Endothelial cell of umbilical vein (primary cell): Measurements from ENCODE around the gene UNC93B1.

Experiments used
- EZH2 ChIP-seq: IDR thresholded peaks from 2 replicates; pipeline ENCODE4 v1.6.1; 2012; ENCODE audit warnings: borderline replicate concordance, low read depth, mild to moderate bottlenecking, moderate library complexity, low read length, inconsistent platforms; ENCODE audit not compliant: severe bottlenecking
- FOS ChIP-seq: IDR thresholded peaks from 2 replicates; pipeline ENCODE4 v1.6.1; 2011; ENCODE audit warnings: mild to moderate bottlenecking, low read length, moderate library complexity, borderline replicate concordance; ENCODE audit not compliant: insufficient read depth
- GATA2 ChIP-seq: IDR thresholded peaks from 2 replicates; pipeline ENCODE4 v1.7.0; 2011; ENCODE audit warnings: low read depth, mild to moderate bottlenecking, moderate library complexity, mixed read lengths, low read length; ENCODE audit not compliant: insufficient read length, insufficient read depth
- JUN ChIP-seq: IDR thresholded peaks from 2 replicates; pipeline ENCODE4 v1.6.1; 2011; ENCODE audit warnings: borderline replicate concordance, low read depth; ENCODE audit not compliant: insufficient read length, insufficient read depth
- MYC ChIP-seq: IDR thresholded peaks from one replicate; pipeline ENCODE4 v1.6.1; 2011; ENCODE audit warnings: mild to moderate bottlenecking, low read depth, low read length
- POLR2A ChIP-seq: IDR thresholded peaks from 2 replicates; pipeline ENCODE4 v1.6.1; 2012; ENCODE audit warnings: low read depth, mild to moderate bottlenecking, control low read depth, low read length
- POLR2AphosphoS5 ChIP-seq: IDR thresholded peaks from 2 replicates; pipeline ENCODE4 v1.6.1; 2012; ENCODE audit warnings: low read depth, mild to moderate bottlenecking, control low read depth, low read length, moderate library complexity; ENCODE audit not compliant: insufficient read depth
- TF ChIP-seq, protein P1 (sequence below), 2 donors: IDR thresholded peaks; 1 replicate in 1 of 2; 2 replicates in 1 of 2; pipeline ENCODE4 v1.5.1; 2011; ENCODE audit warnings: low read length in 2 of 2, mild to moderate bottlenecking in 2 of 2, moderate library complexity in 2 of 2, control low read depth in 1 of 2, inconsistent platforms in 1 of 2, low read depth in 1 of 2; ENCODE audit not compliant: insufficient read depth in 1 of 2; ENCODE audit errors: extremely low read depth in 1 of 2
- TF ChIP-seq, protein P2 (sequence below): IDR thresholded peaks from 2 replicates; pipeline ENCODE4 v1.6.1; 2011; ENCODE audit not compliant: insufficient read depth, insufficient read length

DNA sequence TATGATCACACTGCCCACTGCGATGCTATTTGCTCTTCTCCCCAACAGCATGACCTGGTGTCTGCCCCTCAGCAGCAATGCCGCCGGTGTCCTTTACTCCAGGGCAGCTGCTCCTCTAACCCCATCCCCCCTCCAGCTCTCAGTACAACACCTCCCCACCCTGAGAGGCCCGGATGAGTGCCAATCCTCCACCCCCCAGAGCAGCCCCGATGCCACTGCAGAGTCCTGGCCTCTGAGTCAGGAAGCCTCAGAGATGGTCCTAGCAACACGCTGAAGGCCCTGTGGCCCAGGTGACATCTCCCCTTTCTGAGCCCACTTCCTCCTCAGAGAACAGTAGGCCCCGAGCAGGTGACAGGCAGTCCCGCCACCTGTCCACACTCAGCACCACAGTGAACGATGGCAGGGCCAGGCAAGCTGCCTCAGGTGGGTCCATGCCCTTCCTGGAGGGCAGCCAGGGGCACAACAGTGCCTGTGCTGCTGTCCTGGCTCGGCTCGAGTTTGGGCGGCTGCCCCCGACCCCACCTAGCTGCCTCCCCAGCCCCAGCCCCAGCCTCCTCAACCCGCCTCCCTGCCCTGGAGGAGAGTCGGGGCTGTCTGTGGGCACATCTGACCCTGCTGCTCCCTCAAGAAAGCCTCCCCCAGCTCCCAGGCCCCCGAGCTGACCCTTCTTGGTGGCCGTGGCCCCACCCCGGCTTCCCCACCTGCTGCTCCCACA is 22.7 kb upstream of the UNC93B1 start:
- TF ChIP-seq EZH2: no peak
- TF ChIP-seq MYC: no peak
- TF ChIP-seq, protein P1, sequence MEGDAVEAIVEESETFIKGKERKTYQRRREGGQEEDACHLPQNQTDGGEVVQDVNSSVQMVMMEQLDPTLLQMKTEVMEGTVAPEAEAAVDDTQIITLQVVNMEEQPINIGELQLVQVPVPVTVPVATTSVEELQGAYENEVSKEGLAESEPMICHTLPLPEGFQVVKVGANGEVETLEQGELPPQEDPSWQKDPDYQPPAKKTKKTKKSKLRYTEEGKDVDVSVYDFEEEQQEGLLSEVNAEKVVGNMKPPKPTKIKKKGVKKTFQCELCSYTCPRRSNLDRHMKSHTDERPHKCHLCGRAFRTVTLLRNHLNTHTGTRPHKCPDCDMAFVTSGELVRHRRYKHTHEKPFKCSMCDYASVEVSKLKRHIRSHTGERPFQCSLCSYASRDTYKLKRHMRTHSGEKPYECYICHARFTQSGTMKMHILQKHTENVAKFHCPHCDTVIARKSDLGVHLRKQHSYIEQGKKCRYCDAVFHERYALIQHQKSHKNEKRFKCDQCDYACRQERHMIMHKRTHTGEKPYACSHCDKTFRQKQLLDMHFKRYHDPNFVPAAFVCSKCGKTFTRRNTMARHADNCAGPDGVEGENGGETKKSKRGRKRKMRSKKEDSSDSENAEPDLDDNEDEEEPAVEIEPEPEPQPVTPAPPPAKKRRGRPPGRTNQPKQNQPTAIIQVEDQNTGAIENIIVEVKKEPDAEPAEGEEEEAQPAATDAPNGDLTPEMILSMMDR (IDR thresholded peaks at IDR 0.05; ENCODE audit: extremely low read depth in 1 of 2, insufficient read depth in 1 of 2, low read depth in 1 of 2, low read length in 2 of 2): no peak
- TF ChIP-seq, protein P2, sequence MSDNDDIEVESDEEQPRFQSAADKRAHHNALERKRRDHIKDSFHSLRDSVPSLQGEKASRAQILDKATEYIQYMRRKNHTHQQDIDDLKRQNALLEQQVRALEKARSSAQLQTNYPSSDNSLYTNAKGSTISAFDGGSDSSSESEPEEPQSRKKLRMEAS: no peak
- no peak for TF ChIP-seq POLR2A
- TF ChIP-seq POLR2AphosphoS5: no peak
- TF ChIP-seq GATA2: no peak
- no peak for TF ChIP-seq FOS
- TF ChIP-seq JUN: no peak
